Measurements from ENCODE around the gene COX7A2.
A peak's percentile ranks its signal among the peaks of the same experiment; 100 is the strongest.

Gene COX7A2

GRCh38 chr6:75243333-75244062 lies at the start of gene COX7A2:
Gene COX7A2, minus strand, starts transcription at chr6:75243801. Its CDS starts 67 bp downstream, at chr6:75243734.
- Histone ChIP-seq H3K9ac (ENCODE audit: low read depth, low read length) (peak within 1 kb of the TSS; percentile 95), H3K4me1 (ENCODE audit: insufficient read depth, low read length) (no peaks in the 10 kb centered on the region), H3K27me3 (ENCODE audit: insufficient read depth, low read length) (0 out of 2 replicates have a peak, but pooled peaks cover 12% of the 10 kb centered on the region), H3K27ac (ENCODE audit: low read length) (peak within 1 kb of the TSS; percentile 50), H3K9me3 (ENCODE audit: insufficient read depth, low read depth, low read length) (no peaks in the 10 kb centered on the region), H3K36me3 (ENCODE audit: insufficient read depth, low read depth, low read length) (peaks cover 31% of the 10 kb centered on the region), H3K4me3 (ENCODE audit: low read length) (peak within 1 kb of the TSS; percentile 95)

GRCh38 chr6:75292555-75292954 lies 49.0 kb upstream of the COX7A2 start:
- no peaks in the 10 kb centered on the region for H3K27me3 ChIP-seq (ENCODE audit: insufficient read depth, low read length)
- H3K27ac ChIP-seq (ENCODE audit: low read length), result no peak overlapping the region
- H3K4me1 ChIP-seq (ENCODE audit: insufficient read depth, low read length), result peaks cover 15% of the 10 kb centered on the region; the same call in 1 of the 2 replicates

GRCh38 chr6:75291744-75292143 lies 48.1 kb upstream of the COX7A2 start:
- no peak overlapping the region for H3K27ac ChIP-seq (ENCODE audit: low read length)
- no peak overlapping the region for H3K4me3 ChIP-seq (ENCODE audit: low read length)
- H3K27me3 ChIP-seq (ENCODE audit: insufficient read depth, low read length), result no peaks in the 10 kb centered on the region
- H3K4me1 ChIP-seq (ENCODE audit: insufficient read depth, low read length), result peaks cover 15% of the 10 kb centered on the region; the same call in 1 of the 2 replicates
- H3K9me3 ChIP-seq (ENCODE audit: insufficient read depth, low read depth, low read length), result no peaks in the 10 kb centered on the region
- no peak overlapping the region for H3K9ac ChIP-seq (ENCODE audit: low read depth, low read length)
- no peaks in the 10 kb centered on the region for H3K36me3 ChIP-seq (ENCODE audit: insufficient read depth, low read depth, low read length)

More at GRCh38 chr6:75292555-75292954, 49.0 kb upstream of the COX7A2 start:
- Histone ChIP-seq H3K4me3 (ENCODE audit: low read length) (no peak overlapping the region), H3K9me3 (ENCODE audit: insufficient read depth, low read depth, low read length) (no peaks in the 10 kb centered on the region), H3K9ac (ENCODE audit: low read depth, low read length) (no peak overlapping the region), H3K36me3 (ENCODE audit: insufficient read depth, low read depth, low read length) (no peaks in the 10 kb centered on the region)

- Histone ChIP-seq H3K4me1 (ENCODE audit: insufficient read depth, low read length) (peaks cover 15% of the 10 kb centered on the region; the same call in 1 of the 2 replicates), H3K27me3 (ENCODE audit: insufficient read depth, low read length) (no peaks in the 10 kb centered on the region), H3K9ac (ENCODE audit: low read depth, low read length) (no peak overlapping the region), H3K4me3 (ENCODE audit: low read length) (no peak overlapping the region), H3K9me3 (ENCODE audit: insufficient read depth, low read depth, low read length) (no peaks in the 10 kb centered on the region), H3K36me3 (ENCODE audit: insufficient read depth, low read depth, low read length) (no peaks in the 10 kb centered on the region), H3K27ac (ENCODE audit: low read length) (no peak overlapping the region)
These were observed 47.7 kb upstream of the COX7A2 start for GRCh38 chr6:75291331-75291730.

GRCh38 chr6:75290136-75290945 lies 46.7 kb upstream of the COX7A2 start:
- Histone ChIP-seq H3K27ac (ENCODE audit: low read length) (no peak overlapping the region), H3K9me3 (ENCODE audit: insufficient read depth, low read depth, low read length) (no peaks in the 10 kb centered on the region), H3K4me1 (ENCODE audit: insufficient read depth, low read length) (peaks cover 19% of the 10 kb centered on the region; the same call in 1 of the 2 replicates), H3K4me3 (ENCODE audit: low read length) (no peak overlapping the region; the same call in 1 of the 2 replicates), H3K9ac (ENCODE audit: low read depth, low read length) (peak overlapping the region; percentile 38; the same call in 1 of the 2 replicates), H3K36me3 (ENCODE audit: insufficient read depth, low read depth, low read length) (no peaks in the 10 kb centered on the region), H3K27me3 (ENCODE audit: insufficient read depth, low read length) (no peaks in the 10 kb centered on the region)

- H3K4me3 ChIP-seq (ENCODE audit: low read length), result no peak overlapping the region
These were observed 44.4 kb upstream of the COX7A2 start for GRCh38 chr6:75288023-75288422.

GRCh38 chr6:75287424-75287823 lies 43.8 kb upstream of the COX7A2 start:
- H3K27me3 ChIP-seq (ENCODE audit: insufficient read depth, low read length), result no peaks in the 10 kb centered on the region
- H3K27ac ChIP-seq (ENCODE audit: low read length), result no peak overlapping the region
- H3K4me1 ChIP-seq (ENCODE audit: insufficient read depth, low read length), result peaks cover 20% of the 10 kb centered on the region; the same call in 1 of the 2 replicates
- H3K9me3 ChIP-seq (ENCODE audit: insufficient read depth, low read depth, low read length), result no peaks in the 10 kb centered on the region
- no peaks in the 10 kb centered on the region for H3K36me3 ChIP-seq (ENCODE audit: insufficient read depth, low read depth, low read length)
- no peak overlapping the region for H3K9ac ChIP-seq (ENCODE audit: low read depth, low read length)
- H3K4me3 ChIP-seq (ENCODE audit: low read length), result no peak overlapping the region

More at GRCh38 chr6:75288023-75288422, 44.4 kb upstream of the COX7A2 start:
- Histone ChIP-seq H3K9me3 (ENCODE audit: insufficient read depth, low read depth, low read length) (no peaks in the 10 kb centered on the region), H3K36me3 (ENCODE audit: insufficient read depth, low read depth, low read length) (no peaks in the 10 kb centered on the region), H3K9ac (ENCODE audit: low read depth, low read length) (no peak overlapping the region), H3K4me1 (ENCODE audit: insufficient read depth, low read length) (peaks cover 20% of the 10 kb centered on the region; the same call in 1 of the 2 replicates), H3K27me3 (ENCODE audit: insufficient read depth, low read length) (no peaks in the 10 kb centered on the region), H3K27ac (ENCODE audit: low read length) (no peak overlapping the region)

GRCh38 chr6:75286955-75287354 lies 43.4 kb upstream of the COX7A2 start:
- Histone ChIP-seq H3K9me3 (ENCODE audit: insufficient read depth, low read depth, low read length) (no peaks in the 10 kb centered on the region), H3K27ac (ENCODE audit: low read length) (no peak overlapping the region), H3K36me3 (ENCODE audit: insufficient read depth, low read depth, low read length) (no peaks in the 10 kb centered on the region), H3K4me3 (ENCODE audit: low read length) (no peak overlapping the region), H3K4me1 (ENCODE audit: insufficient read depth, low read length) (peaks cover 20% of the 10 kb centered on the region; the same call in 1 of the 2 replicates), H3K9ac (ENCODE audit: low read depth, low read length) (no peak overlapping the region), H3K27me3 (ENCODE audit: insufficient read depth, low read length) (no peaks in the 10 kb centered on the region)

- Histone ChIP-seq H3K27me3 (ENCODE audit: insufficient read depth, low read length) (no peaks in the 10 kb centered on the region), H3K4me3 (ENCODE audit: low read length) (peak overlapping the region; percentile 98), H3K27ac (ENCODE audit: low read length) (no peak overlapping the region), H3K9me3 (ENCODE audit: insufficient read depth, low read depth, low read length) (no peaks in the 10 kb centered on the region), H3K36me3 (ENCODE audit: insufficient read depth, low read depth, low read length) (no peaks in the 10 kb centered on the region), H3K4me1 (ENCODE audit: insufficient read depth, low read length) (peaks cover 20% of the 10 kb centered on the region; the same call in 1 of the 2 replicates), H3K9ac (ENCODE audit: low read depth, low read length) (peak overlapping the region; percentile 80; the same call in 1 of the 2 replicates)
These were observed 41.7 kb upstream of the COX7A2 start for GRCh38 chr6:75285283-75285639.

- Histone ChIP-seq H3K4me3 (ENCODE audit: low read length) (peak within 1 kb of the TSS; percentile 98), H3K27me3 (ENCODE audit: insufficient read depth, low read length) (no peaks in the 10 kb centered on the region), H3K9me3 (ENCODE audit: insufficient read depth, low read depth, low read length) (no peaks in the 10 kb centered on the region), H3K4me1 (ENCODE audit: insufficient read depth, low read length) (peaks cover 20% of the 10 kb centered on the region), H3K9ac (ENCODE audit: low read depth, low read length) (peak within 1 kb of the TSS; percentile 91), H3K27ac (ENCODE audit: low read length) (peak within 1 kb of the TSS; percentile 13), H3K36me3 (ENCODE audit: insufficient read depth, low read depth, low read length) (no peaks in the 10 kb centered on the region)
These were observed 41.2 kb upstream of the COX7A2 start, which contains the start of gene TMEM30A for GRCh38 chr6:75284632-75285282. Gene TMEM30A, minus strand, starts transcription at chr6:75284792. Its CDS starts 154 bp downstream, at chr6:75284638.

GRCh38 chr6:75283907-75284631 lies 40.5 kb upstream of the COX7A2 start:
- no peaks in the 10 kb centered on the region for H3K36me3 ChIP-seq (ENCODE audit: insufficient read depth, low read depth, low read length)
- no peaks in the 10 kb centered on the region for H3K9me3 ChIP-seq (ENCODE audit: insufficient read depth, low read depth, low read length)
- H3K4me3 ChIP-seq (ENCODE audit: low read length), result peak overlapping the region; percentile 98
- H3K27ac ChIP-seq (ENCODE audit: low read length), result peak overlapping the region; percentile 13
- no peaks in the 10 kb centered on the region for H3K27me3 ChIP-seq (ENCODE audit: insufficient read depth, low read length)
- H3K9ac ChIP-seq (ENCODE audit: low read depth, low read length), result peak overlapping the region; percentile 91
- peaks cover 27% of the 10 kb centered on the region for H3K4me1 ChIP-seq (ENCODE audit: insufficient read depth, low read length)
